ENCODE measurements around the gene PPP2R3B.

PPP2R3B gene

DNA sequence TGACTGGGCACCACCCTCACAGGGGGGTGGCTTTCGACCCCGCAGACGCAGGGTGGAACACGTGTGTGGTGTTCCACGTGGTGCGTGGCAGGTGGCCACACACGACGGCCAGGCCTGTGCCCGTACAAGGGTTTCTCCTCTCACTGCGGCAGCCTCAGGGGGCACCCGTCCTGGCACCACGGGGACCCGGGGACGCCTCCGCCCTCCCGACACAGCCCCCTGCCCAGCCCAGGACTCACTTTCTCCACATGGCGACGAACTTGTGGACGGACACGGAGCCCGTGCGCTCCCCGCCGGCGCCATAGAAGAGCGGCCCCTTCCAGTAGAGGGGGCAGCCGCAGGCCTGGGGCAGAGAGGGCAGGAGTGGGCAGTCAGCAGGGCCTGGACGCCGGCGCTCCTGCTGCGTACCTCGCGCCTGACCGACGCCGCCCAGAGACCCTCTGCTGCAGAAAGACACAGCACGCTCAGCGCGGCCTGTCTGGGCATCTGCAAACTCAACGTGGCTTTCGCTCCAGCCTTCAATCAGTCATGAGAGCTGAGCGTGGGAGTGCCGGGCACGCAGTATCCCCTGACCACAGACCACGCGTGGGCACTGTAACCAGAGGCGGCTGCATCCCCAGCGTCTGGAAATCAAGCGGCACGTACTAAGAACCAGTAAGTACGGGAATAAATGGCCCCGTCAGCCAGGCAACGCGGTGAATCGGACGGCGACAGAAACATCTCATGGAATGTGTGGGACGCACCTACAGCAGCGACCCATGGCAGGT, 39.2 kb downstream of the PPP2R3B start:
- H3K27me3 ChIP-seq (ENCODE audit: control insufficient read depth in 1 of 2, insufficient read depth in 1 of 2, low read length in 2 of 2): no peaks in the 10 kb centered on the region
- H3K18ac ChIP-seq (ENCODE audit: low read depth in 1 of 2, low read length in 2 of 2): no peak overlapping the region
- H3K27ac ChIP-seq (ENCODE audit: low read length, poor library complexity, severe bottlenecking): no peak overlapping the region
- H2BK120ac ChIP-seq (ENCODE audit: low read depth, low read length): no peak overlapping the region
- H2BK15ac ChIP-seq (ENCODE audit: low read depth, poor library complexity, severe bottlenecking): peak overlapping the region; percentile 36
- 97% methylated on average over 54 of the region's 59 CpGs for WGBS
- H2BK5ac ChIP-seq (ENCODE audit: low read depth, low read length, poor library complexity, severe bottlenecking): no peak overlapping the region
- peaks cover 18% of the 10 kb centered on the region for H3K79me1 ChIP-seq (replicated peaks; ENCODE audit: low read length, poor library complexity, severe bottlenecking)
- H3K4me3 ChIP-seq (ENCODE audit: insufficient read depth in 1 of 2, low read depth in 1 of 2, low read length in 2 of 2): peak overlapping the region in 1 of 2 experiments; percentile 10
- no peak overlapping the region for H3K4me2 ChIP-seq (ENCODE audit: low read length, poor library complexity, severe bottlenecking)
- no peaks in the 10 kb centered on the region for H3K9me3 ChIP-seq (ENCODE audit: control insufficient read depth, low read length)
- peak overlapping the region; percentile 6 for H4K91ac ChIP-seq (ENCODE audit: low read length)
- H3K23ac ChIP-seq (ENCODE audit: low read length in 2 of 2): no peak overlapping the region
- H3K36me3 ChIP-seq (ENCODE audit: control insufficient read depth in 1 of 2, insufficient read depth in 2 of 2, low read depth in 1 of 2, low read length in 2 of 2): peaks cover 7 to 57% of the 10 kb centered on the region in 2 experiments
- no peak for DNase-seq
- H2AK5ac ChIP-seq (ENCODE audit: low read length, severe bottlenecking): no peak overlapping the region
- peak overlapping the region in 1 of 2 experiments; percentile 55 for H3K14ac ChIP-seq (ENCODE audit: low read length in 2 of 2)
- H4K8ac ChIP-seq (ENCODE audit: low read length): peak overlapping the region; percentile 2
- no peak overlapping the region for H3K9ac ChIP-seq (ENCODE audit: low read length)
- peak overlapping the region in 1 of 2 experiments; percentile 15 for H2BK12ac ChIP-seq (ENCODE audit: low read length in 2 of 2)
- H3K4me1 ChIP-seq (ENCODE audit: control insufficient read depth, insufficient read depth, low read depth, low read length): peaks cover 7% of the 10 kb centered on the region
- no peak overlapping the region for H2AFZ ChIP-seq (ENCODE audit: low read depth, low read length)
- H3K4ac ChIP-seq (ENCODE audit: low read depth in 1 of 2, low read length in 2 of 2): no peak overlapping the region

GRCh38 chrX:346034-346813, 40.5 kb downstream of the PPP2R3B start:
- H2AFZ ChIP-seq (ENCODE audit: low read depth, low read length): no peak overlapping the region
- 94% methylated on average over 61 of the region's 75 CpGs for WGBS

DNA sequence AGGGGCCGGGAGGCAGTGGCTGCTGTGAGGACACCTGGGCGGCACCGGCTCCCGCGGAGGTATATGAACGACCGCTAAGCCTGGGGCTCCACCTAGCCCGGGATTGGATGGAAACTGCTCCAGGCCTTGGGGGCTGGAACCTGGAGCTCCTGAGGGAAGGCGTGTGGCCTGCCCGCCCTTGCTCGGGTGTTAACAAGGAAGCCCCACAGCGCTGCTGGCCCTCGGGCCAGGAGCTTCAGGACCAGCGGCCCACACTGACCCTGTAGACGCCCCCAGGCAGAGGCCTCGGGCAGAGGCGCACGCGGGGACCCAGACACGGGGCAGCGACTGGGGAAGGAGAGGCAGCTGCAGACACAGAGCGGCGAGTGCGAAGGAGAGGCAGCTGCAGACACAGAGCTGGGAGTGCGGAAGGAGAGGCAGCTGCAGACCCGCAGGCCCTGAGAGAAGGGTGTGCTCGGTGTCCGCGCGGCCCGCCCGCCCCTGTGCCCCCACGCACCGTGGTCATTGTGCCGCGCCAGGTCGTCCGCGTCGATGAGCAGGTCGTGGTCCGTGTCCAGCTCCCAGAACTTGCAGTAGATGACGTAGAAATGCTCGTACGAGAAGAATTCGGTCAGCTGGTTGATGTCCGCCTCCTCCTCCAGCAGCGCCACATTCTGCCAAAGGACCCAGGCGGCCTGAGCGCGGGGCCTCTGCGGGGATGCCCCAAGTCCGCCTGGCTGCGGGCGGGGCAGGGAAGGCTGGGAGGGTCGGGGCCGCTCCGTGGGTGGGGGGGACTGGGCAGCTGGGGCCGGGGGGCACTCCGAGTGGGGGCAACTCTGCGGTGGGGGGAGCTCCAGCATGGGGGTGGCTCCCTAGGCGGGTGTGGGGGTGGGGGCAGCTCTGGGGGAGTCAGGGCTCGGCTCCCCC, 41.4 kb downstream of the PPP2R3B start:
- H2AK5ac ChIP-seq (ENCODE audit: low read length, severe bottlenecking): no peak overlapping the region
- H3K4me3 ChIP-seq (ENCODE audit: insufficient read depth in 1 of 2, low read depth in 1 of 2, low read length in 2 of 2): no peak overlapping the region
- H3K4me1 ChIP-seq (ENCODE audit: control insufficient read depth, insufficient read depth, low read depth, low read length): peaks cover 7% of the 10 kb centered on the region
- H4K91ac ChIP-seq (ENCODE audit: low read length): no peak overlapping the region
- H3K9ac ChIP-seq (ENCODE audit: low read length): no peak overlapping the region
- H2BK15ac ChIP-seq (ENCODE audit: low read depth, poor library complexity, severe bottlenecking): no peak overlapping the region
- peaks cover 12% of the 10 kb centered on the region for H3K79me1 ChIP-seq (replicated peaks; ENCODE audit: low read length, poor library complexity, severe bottlenecking)
- no peak overlapping the region for H4K8ac ChIP-seq (ENCODE audit: low read length)
- no peak overlapping the region for H2AFZ ChIP-seq (ENCODE audit: low read depth, low read length)
- no peak overlapping the region for H3K18ac ChIP-seq (ENCODE audit: low read depth in 1 of 2, low read length in 2 of 2)
- H3K27me3 ChIP-seq (ENCODE audit: control insufficient read depth in 1 of 2, insufficient read depth in 1 of 2, low read length in 2 of 2): no peaks in the 10 kb centered on the region
- H3K36me3 ChIP-seq (ENCODE audit: control insufficient read depth in 1 of 2, insufficient read depth in 2 of 2, low read depth in 1 of 2, low read length in 2 of 2): peaks cover 6 to 60% of the 10 kb centered on the region in 2 experiments
- H3K4ac ChIP-seq (ENCODE audit: low read depth in 1 of 2, low read length in 2 of 2): no peak overlapping the region
- no peak overlapping the region for H2BK5ac ChIP-seq (ENCODE audit: low read depth, low read length, poor library complexity, severe bottlenecking)
- no peak for DNase-seq
- H2BK120ac ChIP-seq (ENCODE audit: low read depth, low read length): no peak overlapping the region
- no peak overlapping the region for H3K27ac ChIP-seq (ENCODE audit: low read length, poor library complexity, severe bottlenecking)
- H3K9me3 ChIP-seq (ENCODE audit: control insufficient read depth, low read length): no peaks in the 10 kb centered on the region
- H3K14ac ChIP-seq (ENCODE audit: low read length in 2 of 2): no peak overlapping the region
- H3K4me2 ChIP-seq (ENCODE audit: low read length, poor library complexity, severe bottlenecking): no peak overlapping the region
- H3K23ac ChIP-seq (ENCODE audit: low read length in 2 of 2): no peak overlapping the region
- 96% methylated on average over 57 of the region's 63 CpGs for WGBS
- no peak overlapping the region for H2BK12ac ChIP-seq (ENCODE audit: low read length in 2 of 2)

More at GRCh38 chrX:346034-346813, 40.5 kb downstream of the PPP2R3B start:
- Histone ChIP-seq H3K79me1 (replicated peaks; ENCODE audit: low read length, poor library complexity, severe bottlenecking) (peaks cover 16% of the 10 kb centered on the region), H4K91ac (ENCODE audit: low read length) (no peak overlapping the region), H3K4ac (ENCODE audit: low read depth in 1 of 2, low read length in 2 of 2) (no peak overlapping the region), H2BK12ac (ENCODE audit: low read length in 2 of 2) (no peak overlapping the region), H2BK15ac (ENCODE audit: low read depth, poor library complexity, severe bottlenecking) (no peak overlapping the region), H2AK5ac (ENCODE audit: low read length, severe bottlenecking) (no peak overlapping the region), H3K4me1 (ENCODE audit: control insufficient read depth, insufficient read depth, low read depth, low read length) (peaks cover 7% of the 10 kb centered on the region), H3K9ac (ENCODE audit: low read length) (no peak overlapping the region), H3K4me2 (ENCODE audit: low read length, poor library complexity, severe bottlenecking) (no peak overlapping the region), H3K27me3 (ENCODE audit: control insufficient read depth in 1 of 2, insufficient read depth in 1 of 2, low read length in 2 of 2) (no peaks in the 10 kb centered on the region), H3K14ac (ENCODE audit: low read length in 2 of 2) (no peak overlapping the region), H2BK120ac (ENCODE audit: low read depth, low read length) (no peak overlapping the region), H3K9me3 (ENCODE audit: control insufficient read depth, low read length) (no peaks in the 10 kb centered on the region), H2BK5ac (ENCODE audit: low read depth, low read length, poor library complexity, severe bottlenecking) (no peak overlapping the region), H3K27ac (ENCODE audit: low read length, poor library complexity, severe bottlenecking) (no peak overlapping the region), H3K18ac (ENCODE audit: low read depth in 1 of 2, low read length in 2 of 2) (no peak overlapping the region), H3K4me3 (ENCODE audit: insufficient read depth in 1 of 2, low read depth in 1 of 2, low read length in 2 of 2) (no peak overlapping the region), H3K36me3 (ENCODE audit: control insufficient read depth in 1 of 2, insufficient read depth in 2 of 2, low read depth in 1 of 2, low read length in 2 of 2) (peaks cover 6 to 61% of the 10 kb centered on the region in 2 experiments), H4K8ac (ENCODE audit: low read length) (no peak overlapping the region), H3K23ac (ENCODE audit: low read length in 2 of 2) (no peak overlapping the region)
- DNase-seq: no peak

All from mesenchymal stem cell (in vitro differentiated cells and primary cell).